Ishikawa (cell line): ENCODE results near the gene LOXL4.

Experiments
- CREB1 ChIP-seq: IDR thresholded peaks from 2 replicates; pipeline ENCODE4 v1.6.1; 2012; ENCODE audit warnings: low read depth
- NFIC ChIP-seq: IDR thresholded peaks from 2 replicates; pipeline ENCODE4 v1.6.1; 2012
- TAF1 ChIP-seq: IDR thresholded peaks from 2 replicates; pipeline ENCODE4 v1.6.1; 2012; ENCODE audit warnings: low read depth, mild to moderate bottlenecking
- TCF12 ChIP-seq: IDR thresholded peaks from 2 replicates; pipeline ENCODE4 v1.6.1; 2012; ENCODE audit warnings: low read depth
- TEAD4 ChIP-seq: IDR thresholded peaks from 2 replicates; pipeline ENCODE4 v1.6.1; 2012
- YY1 ChIP-seq: IDR thresholded peaks from 2 replicates; pipeline ENCODE4 v1.6.1; 2012; ENCODE audit warnings: low read depth
- TF ChIP-seq, protein P1 (sequence below): IDR thresholded peaks from 2 replicates; pipeline ENCODE4 v1.6.1; 2012
- TF ChIP-seq, protein P2 (sequence below): IDR thresholded peaks from 2 replicates; pipeline ENCODE4 v1.6.1; 2012; ENCODE audit warnings: low read depth, mild to moderate bottlenecking
- TF ChIP-seq, protein P3 (sequence below): IDR thresholded peaks from 2 replicates; pipeline ENCODE4 v1.6.1; 2012

DNA sequence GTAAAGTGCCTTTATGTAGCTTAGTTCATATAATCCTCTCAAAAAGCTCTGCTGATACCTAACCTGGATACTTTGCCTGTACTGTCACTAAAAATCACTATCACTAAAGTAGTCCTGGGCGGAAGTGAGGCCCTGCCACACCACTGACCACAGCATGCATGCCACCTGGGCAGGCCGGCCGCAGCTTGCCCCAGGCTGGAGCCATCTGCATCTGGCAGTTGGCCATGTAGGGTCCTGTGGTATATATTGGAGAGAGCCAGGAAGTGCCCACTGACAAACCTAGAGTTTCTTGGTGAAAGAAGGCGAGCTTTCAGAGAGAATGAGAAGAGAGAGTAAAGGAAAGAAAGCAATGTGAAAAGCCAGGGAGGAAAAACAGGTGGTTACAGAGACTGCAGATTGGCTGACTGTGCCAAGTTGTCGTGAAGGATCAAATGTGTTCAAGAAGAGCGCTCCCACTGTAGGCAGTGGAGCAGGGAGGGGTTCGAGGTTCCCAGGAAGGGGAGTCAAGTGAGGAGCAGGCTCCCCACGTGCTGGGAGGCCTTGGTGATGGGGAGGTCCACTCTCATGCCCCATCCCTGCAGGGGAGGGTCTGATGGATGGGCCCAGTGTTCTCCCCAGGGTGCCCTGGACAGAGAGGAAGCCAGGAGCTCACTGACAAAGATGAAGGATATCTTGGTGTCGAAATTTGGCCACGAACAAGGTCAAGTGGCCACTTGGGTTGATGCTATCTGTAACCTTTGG is 13.6 kb downstream of the LOXL4 start:
- TF ChIP-seq NFIC (peak; percentile 51; the same call in 1 of the 2 replicates), CREB1 (no peak), YY1 (no peak), TEAD4 (no peak), TCF12 (no peak), TAF1 (no peak)
- TF ChIP-seq, protein P1, sequence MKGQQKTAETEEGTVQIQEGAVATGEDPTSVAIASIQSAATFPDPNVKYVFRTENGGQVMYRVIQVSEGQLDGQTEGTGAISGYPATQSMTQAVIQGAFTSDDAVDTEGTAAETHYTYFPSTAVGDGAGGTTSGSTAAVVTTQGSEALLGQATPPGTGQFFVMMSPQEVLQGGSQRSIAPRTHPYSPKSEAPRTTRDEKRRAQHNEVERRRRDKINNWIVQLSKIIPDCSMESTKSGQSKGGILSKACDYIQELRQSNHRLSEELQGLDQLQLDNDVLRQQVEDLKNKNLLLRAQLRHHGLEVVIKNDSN: no peak
- TF ChIP-seq, protein P2, sequence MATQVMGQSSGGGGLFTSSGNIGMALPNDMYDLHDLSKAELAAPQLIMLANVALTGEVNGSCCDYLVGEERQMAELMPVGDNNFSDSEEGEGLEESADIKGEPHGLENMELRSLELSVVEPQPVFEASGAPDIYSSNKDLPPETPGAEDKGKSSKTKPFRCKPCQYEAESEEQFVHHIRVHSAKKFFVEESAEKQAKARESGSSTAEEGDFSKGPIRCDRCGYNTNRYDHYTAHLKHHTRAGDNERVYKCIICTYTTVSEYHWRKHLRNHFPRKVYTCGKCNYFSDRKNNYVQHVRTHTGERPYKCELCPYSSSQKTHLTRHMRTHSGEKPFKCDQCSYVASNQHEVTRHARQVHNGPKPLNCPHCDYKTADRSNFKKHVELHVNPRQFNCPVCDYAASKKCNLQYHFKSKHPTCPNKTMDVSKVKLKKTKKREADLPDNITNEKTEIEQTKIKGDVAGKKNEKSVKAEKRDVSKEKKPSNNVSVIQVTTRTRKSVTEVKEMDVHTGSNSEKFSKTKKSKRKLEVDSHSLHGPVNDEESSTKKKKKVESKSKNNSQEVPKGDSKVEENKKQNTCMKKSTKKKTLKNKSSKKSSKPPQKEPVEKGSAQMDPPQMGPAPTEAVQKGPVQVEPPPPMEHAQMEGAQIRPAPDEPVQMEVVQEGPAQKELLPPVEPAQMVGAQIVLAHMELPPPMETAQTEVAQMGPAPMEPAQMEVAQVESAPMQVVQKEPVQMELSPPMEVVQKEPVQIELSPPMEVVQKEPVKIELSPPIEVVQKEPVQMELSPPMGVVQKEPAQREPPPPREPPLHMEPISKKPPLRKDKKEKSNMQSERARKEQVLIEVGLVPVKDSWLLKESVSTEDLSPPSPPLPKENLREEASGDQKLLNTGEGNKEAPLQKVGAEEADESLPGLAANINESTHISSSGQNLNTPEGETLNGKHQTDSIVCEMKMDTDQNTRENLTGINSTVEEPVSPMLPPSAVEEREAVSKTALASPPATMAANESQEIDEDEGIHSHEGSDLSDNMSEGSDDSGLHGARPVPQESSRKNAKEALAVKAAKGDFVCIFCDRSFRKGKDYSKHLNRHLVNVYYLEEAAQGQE: no peak
- TF ChIP-seq, protein P3, sequence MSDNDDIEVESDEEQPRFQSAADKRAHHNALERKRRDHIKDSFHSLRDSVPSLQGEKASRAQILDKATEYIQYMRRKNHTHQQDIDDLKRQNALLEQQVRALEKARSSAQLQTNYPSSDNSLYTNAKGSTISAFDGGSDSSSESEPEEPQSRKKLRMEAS: no peak
